GM18526 (cell line): ENCODE data around the gene DISC1.

Source experiments
- POLR2A ChIP-seq: IDR thresholded peaks from 3 replicates; pipeline ENCODE4 v1.6.1; 2011; ENCODE audit not compliant: insufficient read length; ENCODE audit errors: extremely low read depth

DISC1 gene

DNA sequence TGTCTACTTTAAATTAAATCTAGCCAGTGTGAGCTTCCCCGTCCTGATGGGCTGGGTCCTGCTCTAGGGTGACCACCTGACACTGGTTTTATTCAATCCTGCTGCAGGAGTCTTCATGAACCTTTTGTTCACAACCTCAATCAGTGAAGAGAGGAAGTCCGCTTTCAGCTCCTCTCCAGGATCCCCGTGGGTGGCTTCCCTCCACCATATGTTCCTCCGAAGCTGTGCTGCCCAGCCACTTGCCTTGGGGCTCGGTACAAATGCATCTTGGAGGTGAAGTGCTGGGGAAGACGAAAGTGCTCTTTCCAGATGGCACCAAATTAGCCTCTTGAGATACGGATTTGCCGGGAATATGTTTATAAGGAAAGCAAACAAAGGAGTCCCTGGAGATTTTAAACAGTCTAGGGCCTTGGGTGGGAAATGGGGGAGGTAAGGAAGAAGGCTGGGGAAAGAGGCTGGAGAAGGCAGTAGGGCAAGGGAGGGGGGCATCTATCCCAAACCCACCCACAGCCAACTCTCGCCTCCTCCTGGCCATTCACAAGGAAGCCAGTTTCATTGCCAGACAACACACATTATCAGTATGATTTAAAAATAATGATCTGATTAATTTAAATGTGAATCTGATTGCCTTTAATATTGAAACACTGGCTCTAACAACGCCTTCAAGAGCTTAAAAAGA is 430.8 kb downstream of the DISC1 start:
- no peak for TF ChIP-seq POLR2A

- no peak for TF ChIP-seq POLR2A
These were observed 431.3 kb downstream of the DISC1 start for GRCh38 chr1:232057896-232058274.

DNA sequence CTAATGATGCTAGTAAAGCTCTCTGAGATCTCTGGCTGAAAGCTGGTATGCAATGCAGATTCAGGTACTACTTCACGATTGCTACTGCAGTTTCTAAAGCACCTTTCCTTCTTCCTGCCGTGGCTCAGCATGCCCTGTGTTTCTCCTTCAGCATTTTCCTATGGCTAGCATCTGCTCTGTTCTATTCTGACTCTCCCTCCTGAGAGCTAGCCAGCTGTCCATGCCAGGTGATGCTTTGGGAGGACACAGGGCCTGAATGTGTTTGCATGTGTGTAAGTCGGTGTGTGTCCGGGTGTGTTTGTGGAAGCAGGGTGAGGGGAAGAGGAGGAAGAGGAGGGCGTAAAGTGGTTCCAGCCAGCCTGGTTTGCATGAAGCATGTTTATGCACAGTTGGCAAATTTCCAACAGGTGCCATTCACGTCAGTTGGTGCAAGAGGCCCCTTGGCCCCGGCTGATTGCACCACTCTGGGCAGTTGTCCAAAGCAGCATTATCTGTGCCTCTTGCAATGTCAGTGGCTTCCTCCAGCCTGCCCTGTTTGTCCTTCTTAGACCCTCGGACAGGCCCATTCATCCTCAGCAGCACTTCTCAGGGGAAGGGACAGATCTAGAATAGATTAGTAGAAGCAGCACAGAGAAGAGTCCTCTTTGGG is 433.3 kb downstream of the DISC1 start:
- TF ChIP-seq POLR2A: no peak

DNA sequence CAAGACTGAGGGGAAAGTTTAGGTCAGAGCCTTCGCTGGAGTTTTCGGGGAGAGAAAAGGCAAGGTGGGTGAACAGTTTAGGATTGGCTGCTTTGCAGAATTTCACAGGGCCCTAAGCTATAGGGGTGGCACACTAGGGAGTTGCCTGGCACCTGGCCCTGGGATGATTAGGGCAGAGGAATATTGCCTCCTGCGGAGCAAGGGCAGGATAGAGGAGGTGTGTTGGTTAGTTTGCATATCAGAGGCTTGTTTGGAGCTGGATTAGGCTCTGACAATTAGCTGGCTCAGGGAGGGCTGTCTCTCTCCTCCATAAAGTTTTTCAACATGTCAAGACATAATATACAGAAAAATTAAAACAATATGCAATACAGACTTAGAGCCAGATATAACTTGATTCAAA is 436.4 kb downstream of the DISC1 start:
- TF ChIP-seq POLR2A: no peak

DNA sequence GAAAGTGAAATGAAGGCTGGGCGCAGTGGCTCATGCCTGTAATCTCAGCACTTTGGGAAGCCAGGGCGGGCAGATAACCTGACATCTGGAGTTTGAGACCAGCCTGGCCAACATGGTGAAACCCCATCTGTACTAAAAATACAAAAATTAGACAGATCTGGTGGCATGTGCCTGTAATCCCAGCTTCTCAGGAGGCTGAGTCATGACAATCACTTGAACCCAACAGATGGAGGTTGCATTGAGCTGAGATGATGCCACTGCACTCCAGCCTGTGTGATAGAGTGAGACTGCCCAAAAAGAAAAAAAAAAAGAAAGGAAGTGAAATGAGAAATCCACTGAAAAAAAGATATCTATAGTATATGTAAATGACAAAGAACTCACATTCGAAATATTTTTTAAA is 439.9 kb downstream of the DISC1 start:
- no peak for TF ChIP-seq POLR2A

DNA sequence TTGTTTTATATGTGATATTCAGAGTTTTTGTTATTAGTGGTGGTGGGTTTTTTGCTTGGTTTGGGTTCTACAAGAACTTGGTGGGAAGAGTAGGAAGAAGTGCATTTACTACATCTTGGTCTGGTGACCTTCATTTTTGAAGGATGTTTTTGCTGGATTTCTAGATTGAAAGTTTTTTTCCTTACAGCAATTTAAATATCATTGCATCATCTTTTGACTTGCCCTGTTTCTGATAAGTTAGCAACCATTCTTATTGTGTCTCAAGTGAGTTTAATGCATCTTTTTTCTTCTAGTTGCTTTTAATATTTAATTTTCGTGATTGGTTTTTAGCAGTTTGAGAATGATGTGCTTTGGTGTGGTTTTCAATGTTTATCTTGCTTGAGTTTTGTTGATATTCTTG is 447.7 kb downstream of the DISC1 start:
- no peak for TF ChIP-seq POLR2A

- no peak for TF ChIP-seq POLR2A
These were observed 451.2 kb downstream of the DISC1 start for GRCh38 chr1:232077809-232078208.

DNA sequence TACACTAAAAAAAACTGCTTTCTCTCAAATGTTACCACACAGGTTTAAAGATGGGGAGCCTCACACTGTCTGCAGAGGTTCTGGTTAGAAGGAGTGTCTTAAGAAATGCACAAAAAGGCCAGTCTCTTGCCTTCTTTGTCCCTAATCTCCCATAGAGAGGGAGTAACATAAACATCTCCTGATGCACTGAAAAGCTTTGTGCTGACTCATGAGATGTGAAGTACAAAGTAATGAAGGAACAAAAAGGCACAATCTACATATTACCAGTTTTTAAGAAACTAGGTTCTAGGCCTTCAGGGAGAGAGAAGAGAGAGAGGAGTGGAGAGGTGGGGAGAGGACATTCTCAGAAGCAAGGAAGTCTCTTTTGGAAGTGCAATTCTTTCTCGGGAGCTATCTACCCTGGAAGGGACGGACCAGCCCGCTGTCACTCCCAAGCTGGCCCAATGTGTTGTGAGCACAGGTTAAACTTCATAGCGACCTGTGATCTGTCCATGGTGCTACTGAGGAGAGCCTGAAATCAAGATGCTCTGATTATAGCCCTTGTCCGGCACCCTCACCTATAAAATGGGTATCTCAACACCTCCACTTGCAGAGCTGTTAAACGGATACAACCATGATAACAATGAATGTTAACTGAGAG is 458.1 kb downstream of the DISC1 start:
- no peak for TF ChIP-seq POLR2A

GRCh38 chr1:232090816-232091215 is 464.2 kb downstream of the DISC1 start:
- TF ChIP-seq POLR2A: no peak
